ENCODE results near the gene CD46.

Gene CD46

GRCh38 chr1:207828046-207828445, 76.2 kb downstream of the CD46 start:
- Histone ChIP-seq H3K79me2 (ENCODE audit: control insufficient read depth, low read length) (peaks cover 14% of the 10 kb centered on the region), H3K4me3 (ENCODE audit: low read length) (no peak overlapping the region), H3K9me2 (replicated peaks; ENCODE audit: control insufficient read depth, low read length) (no peaks in the 10 kb centered on the region), H3K27ac (ENCODE audit: low read depth, low read length) (no peak overlapping the region), H3K36me3 (ENCODE audit: control insufficient read depth, low read length) (no peaks in the 10 kb centered on the region; the same call in 1 of the 2 replicates), H4K20me1 (ENCODE audit: control insufficient read depth, insufficient read depth, low read depth, low read length) (no peaks in the 10 kb centered on the region), H3K4me1 (ENCODE audit: control insufficient read depth, low read length) (peaks cover 51% of the 10 kb centered on the region), H3F3A (ENCODE audit: control insufficient read depth, insufficient read depth) (peaks cover 6% of the 10 kb centered on the region; the same call in 1 of the 2 replicates), H3K27me3 (ENCODE audit: control insufficient read depth, low read length) (no peaks in the 10 kb centered on the region), H3K9me3 (ENCODE audit: control insufficient read depth, insufficient read depth, low read length) (no peaks in the 10 kb centered on the region), H3K4me2 (ENCODE audit: low read length) (no peak overlapping the region)
- TF ChIP-seq CTCF (IDR thresholded peaks at IDR 0.05; ENCODE audit: low read depth, low read length, poor library complexity, severe bottlenecking) = no peak
- TF ChIP-seq EZH2phosphoT487 (IDR thresholded peaks at IDR 0.05; ENCODE audit: borderline replicate concordance, low read length) = no peak

GRCh38 chr1:207828485-207829158, 76.8 kb downstream of the CD46 start:
- Histone ChIP-seq H3K4me2 (ENCODE audit: low read length) (no peak overlapping the region), H3K9me2 (replicated peaks; ENCODE audit: control insufficient read depth, low read length) (no peaks in the 10 kb centered on the region), H3K4me1 (ENCODE audit: control insufficient read depth, low read length) (peaks cover 47% of the 10 kb centered on the region), H4K20me1 (ENCODE audit: control insufficient read depth, insufficient read depth, low read depth, low read length) (no peaks in the 10 kb centered on the region), H3K27ac (ENCODE audit: low read depth, low read length) (no peak overlapping the region), H3K4me3 (ENCODE audit: low read length) (no peak overlapping the region), H3K9me3 (ENCODE audit: control insufficient read depth, insufficient read depth, low read length) (no peaks in the 10 kb centered on the region), H3K36me3 (ENCODE audit: control insufficient read depth, low read length) (no peaks in the 10 kb centered on the region), H3K27me3 (ENCODE audit: control insufficient read depth, low read length) (no peaks in the 10 kb centered on the region), H3F3A (ENCODE audit: control insufficient read depth, insufficient read depth) (peaks cover 6% of the 10 kb centered on the region; the same call in 1 of the 2 replicates), H3K79me2 (ENCODE audit: control insufficient read depth, low read length) (peaks cover 9% of the 10 kb centered on the region)
- TF ChIP-seq CTCF (IDR thresholded peaks at IDR 0.05; ENCODE audit: low read depth, low read length, poor library complexity, severe bottlenecking) (peak; percentile 25), EZH2phosphoT487 (IDR thresholded peaks at IDR 0.05; ENCODE audit: borderline replicate concordance, low read length) (no peak)

GRCh38 chr1:207829576-207829975, 77.7 kb downstream of the CD46 start:
- no peaks in the 10 kb centered on the region for H3K9me3 ChIP-seq (ENCODE audit: control insufficient read depth, insufficient read depth, low read length)
- TF ChIP-seq EZH2phosphoT487 (IDR thresholded peaks at IDR 0.05; ENCODE audit: borderline replicate concordance, low read length) = no peak
- no peak for TF ChIP-seq CTCF (IDR thresholded peaks at IDR 0.05; ENCODE audit: low read depth, low read length, poor library complexity, severe bottlenecking)
- H4K20me1 ChIP-seq (ENCODE audit: control insufficient read depth, insufficient read depth, low read depth, low read length) = no peaks in the 10 kb centered on the region
- no peak overlapping the region for H3K4me2 ChIP-seq (ENCODE audit: low read length)
- H3K4me3 ChIP-seq (ENCODE audit: low read length) = no peak overlapping the region
- no peaks in the 10 kb centered on the region for H3K9me2 ChIP-seq (replicated peaks; ENCODE audit: control insufficient read depth, low read length)
- no peak overlapping the region for H3K27ac ChIP-seq (ENCODE audit: low read depth, low read length)
- H3K79me2 ChIP-seq (ENCODE audit: control insufficient read depth, low read length) = peaks cover 4% of the 10 kb centered on the region
- H3F3A ChIP-seq (ENCODE audit: control insufficient read depth, insufficient read depth) = peaks cover 3% of the 10 kb centered on the region; the same call in 1 of the 2 replicates
- no peaks in the 10 kb centered on the region for H3K36me3 ChIP-seq (ENCODE audit: control insufficient read depth, low read length)
- peaks cover 38% of the 10 kb centered on the region for H3K4me1 ChIP-seq (ENCODE audit: control insufficient read depth, low read length)
- no peaks in the 10 kb centered on the region for H3K27me3 ChIP-seq (ENCODE audit: control insufficient read depth, low read length)

Measured in DOHH2 (cell line).